ENCODE data around the gene RBMS3. TPM values are rescaled to one million over a fixed set of nuclear protein-coding genes. Genes with fewer than 3 reads are reported as not detected.

The RBMS3 gene
- total RNA-seq, 4 donors from 2014 or later, result 7.3 to 21.8 (median 12.8) TPM

- no peak overlapping the region for H3K4me3 ChIP-seq (ENCODE audit: low read depth, poor library complexity, severe bottlenecking)
- TF ChIP-seq POLR2A (IDR thresholded peaks at IDR 0.05), result no peak
- TF ChIP-seq, protein P1, sequence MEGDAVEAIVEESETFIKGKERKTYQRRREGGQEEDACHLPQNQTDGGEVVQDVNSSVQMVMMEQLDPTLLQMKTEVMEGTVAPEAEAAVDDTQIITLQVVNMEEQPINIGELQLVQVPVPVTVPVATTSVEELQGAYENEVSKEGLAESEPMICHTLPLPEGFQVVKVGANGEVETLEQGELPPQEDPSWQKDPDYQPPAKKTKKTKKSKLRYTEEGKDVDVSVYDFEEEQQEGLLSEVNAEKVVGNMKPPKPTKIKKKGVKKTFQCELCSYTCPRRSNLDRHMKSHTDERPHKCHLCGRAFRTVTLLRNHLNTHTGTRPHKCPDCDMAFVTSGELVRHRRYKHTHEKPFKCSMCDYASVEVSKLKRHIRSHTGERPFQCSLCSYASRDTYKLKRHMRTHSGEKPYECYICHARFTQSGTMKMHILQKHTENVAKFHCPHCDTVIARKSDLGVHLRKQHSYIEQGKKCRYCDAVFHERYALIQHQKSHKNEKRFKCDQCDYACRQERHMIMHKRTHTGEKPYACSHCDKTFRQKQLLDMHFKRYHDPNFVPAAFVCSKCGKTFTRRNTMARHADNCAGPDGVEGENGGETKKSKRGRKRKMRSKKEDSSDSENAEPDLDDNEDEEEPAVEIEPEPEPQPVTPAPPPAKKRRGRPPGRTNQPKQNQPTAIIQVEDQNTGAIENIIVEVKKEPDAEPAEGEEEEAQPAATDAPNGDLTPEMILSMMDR (IDR thresholded peaks at IDR 0.05), result no peak
- DNase-seq (ENCODE audit: low spot score in 2 of 2), result no peak
- 60 to 78% methylated on average over 3 of the region's 3 CpGs for WGBS, 2 donors
- intact Hi-C loops (cut with DNase I; ENCODE audit: low total_unique reads), result no loop called here
Observed at GRCh38 chr3:30004481-30004880, 723.6 kb downstream of the RBMS3 start.

- H3K4me3 ChIP-seq (ENCODE audit: low read depth, poor library complexity, severe bottlenecking), result no peak overlapping the region
- no peak for DNase-seq (ENCODE audit: low spot score in 2 of 2)
- TF ChIP-seq, protein P1 (IDR thresholded peaks at IDR 0.05), result no peak
- TF ChIP-seq POLR2A (IDR thresholded peaks at IDR 0.05), result no peak
- intact Hi-C loops (cut with DNase I; ENCODE audit: low total_unique reads), result no loop called here
- 90 to 93% methylated on average over 1 of the region's 1 CpG for WGBS, 2 donors
Observed at GRCh38 chr3:30006111-30006510, 725.2 kb downstream of the RBMS3 start.

DNA sequence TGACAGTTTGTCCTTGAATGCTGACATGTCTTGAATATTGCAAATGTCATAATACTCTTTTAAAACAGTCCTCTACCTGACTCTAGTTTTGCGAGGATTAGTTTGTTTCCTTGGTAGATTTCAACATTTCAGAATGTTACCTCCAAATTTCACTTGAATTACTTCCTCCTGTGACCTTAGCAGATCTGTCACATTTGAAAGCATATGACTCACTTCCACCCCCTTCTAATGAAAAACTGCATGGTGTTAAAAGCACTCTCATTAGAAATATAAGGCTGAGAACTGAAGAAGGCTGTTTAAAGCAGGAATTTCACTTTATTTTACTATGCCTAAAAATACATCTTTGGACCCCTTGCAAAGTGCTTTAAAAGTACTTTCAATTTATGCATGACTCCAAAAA is 726.8 kb downstream of the RBMS3 start:
- no peak for DNase-seq (ENCODE audit: low spot score in 2 of 2)
- no peak overlapping the region for H3K4me3 ChIP-seq (ENCODE audit: low read depth, poor library complexity, severe bottlenecking)
- intact Hi-C loops (cut with DNase I; ENCODE audit: low total_unique reads), result no loop called here
- 71 to 85% methylated on average over 1 of the region's 1 CpG for WGBS, 2 donors
- no peak for TF ChIP-seq POLR2A (IDR thresholded peaks at IDR 0.05)
- TF ChIP-seq, protein P1 (IDR thresholded peaks at IDR 0.05), result no peak

GRCh38 chr3:30011237-30011803 is 730.4 kb downstream of the RBMS3 start:
- no peak for DNase-seq (ENCODE audit: low spot score in 2 of 2)
- TF ChIP-seq POLR2A (IDR thresholded peaks at IDR 0.05), result no peak
- TF ChIP-seq, protein P1 (IDR thresholded peaks at IDR 0.05), result no peak
- no peak overlapping the region for H3K4me3 ChIP-seq (ENCODE audit: low read depth, poor library complexity, severe bottlenecking)
- intact Hi-C loops (cut with DNase I; ENCODE audit: low total_unique reads), result no loop called here
- whole genome bisulfite sequencing, 2 donors, result 94 to 97% methylated on average over 4 of the region's 4 CpGs

GRCh38 chr3:30012941-30013543 is 732.2 kb downstream of the RBMS3 start:
- intact Hi-C loops (cut with DNase I; ENCODE audit: low total_unique reads), result no loop called here
- WGBS, 2 donors, result 2% methylated on average over 2 of the region's 2 CpGs
- peak; percentile 68 to 89 for DNase-seq (ENCODE audit: low spot score in 2 of 2)
- TF ChIP-seq POLR2A (IDR thresholded peaks at IDR 0.05), result no peak
- TF ChIP-seq, protein P1 (IDR thresholded peaks at IDR 0.05), result no peak
- H3K4me3 ChIP-seq (ENCODE audit: low read depth, poor library complexity, severe bottlenecking), result no peak overlapping the region

- WGBS, 2 donors, result 65 to 73% methylated on average over 2 of the region's 2 CpGs
- intact Hi-C loops (cut with DNase I; ENCODE audit: low total_unique reads), result no loop called here
- TF ChIP-seq, protein P1 (IDR thresholded peaks at IDR 0.05), result no peak
- no peak for TF ChIP-seq POLR2A (IDR thresholded peaks at IDR 0.05)
- H3K4me3 ChIP-seq (ENCODE audit: low read depth, poor library complexity, severe bottlenecking), result no peak overlapping the region
- no peak for DNase-seq (ENCODE audit: low spot score in 2 of 2)
Observed at GRCh38 chr3:30017901-30018300, 737.0 kb downstream of the RBMS3 start.
